ENCODE measurements around the gene RPL37. TPM values are rescaled to one million over a fixed set of nuclear protein-coding genes. Genes with fewer than 3 reads are reported as not detected.

RPL37 gene
- total and polyA plus RNA-seq, 11 donors, result 32.7 to 898 (median 613) TPM

DNA sequence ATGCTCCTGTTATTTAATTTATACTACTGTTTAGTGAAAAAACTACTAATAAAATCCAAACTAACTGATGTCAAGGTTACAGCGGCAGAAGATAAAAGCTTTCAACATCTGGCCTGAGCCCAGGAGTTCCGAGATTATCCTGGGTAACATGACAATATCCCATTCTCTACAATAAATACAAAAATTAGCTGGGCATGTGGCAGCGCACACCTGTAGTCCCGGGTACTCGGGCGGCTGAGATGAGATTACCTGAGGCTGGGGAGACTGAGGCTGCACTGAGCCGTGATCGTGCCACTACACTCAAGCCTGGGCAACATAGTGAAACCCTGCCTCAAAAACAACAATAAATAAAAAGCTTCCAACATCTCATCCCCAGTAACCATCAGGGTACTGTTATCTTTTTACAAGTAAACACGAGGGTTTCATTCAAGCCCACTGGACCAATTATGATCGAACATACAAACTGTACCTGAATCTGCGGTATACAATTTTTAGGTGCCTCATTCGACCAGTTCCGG is 1.3 kb downstream of the RPL37 start:
- H3K4me3 ChIP-seq, result peak overlapping the region; percentile 64 to 82 (median 74)
- peak overlapping the region in 9 of 12 donors; percentile 93 to 99 (median 98) for H3K27ac ChIP-seq
- peaks cover 0 to 56% (median 53%) of the 10 kb centered on the region in 9 donors for H3K36me3 ChIP-seq
- no peak for TF ChIP-seq POLR2A (IDR thresholded peaks at IDR 0.05)
- TF ChIP-seq, protein P1, sequence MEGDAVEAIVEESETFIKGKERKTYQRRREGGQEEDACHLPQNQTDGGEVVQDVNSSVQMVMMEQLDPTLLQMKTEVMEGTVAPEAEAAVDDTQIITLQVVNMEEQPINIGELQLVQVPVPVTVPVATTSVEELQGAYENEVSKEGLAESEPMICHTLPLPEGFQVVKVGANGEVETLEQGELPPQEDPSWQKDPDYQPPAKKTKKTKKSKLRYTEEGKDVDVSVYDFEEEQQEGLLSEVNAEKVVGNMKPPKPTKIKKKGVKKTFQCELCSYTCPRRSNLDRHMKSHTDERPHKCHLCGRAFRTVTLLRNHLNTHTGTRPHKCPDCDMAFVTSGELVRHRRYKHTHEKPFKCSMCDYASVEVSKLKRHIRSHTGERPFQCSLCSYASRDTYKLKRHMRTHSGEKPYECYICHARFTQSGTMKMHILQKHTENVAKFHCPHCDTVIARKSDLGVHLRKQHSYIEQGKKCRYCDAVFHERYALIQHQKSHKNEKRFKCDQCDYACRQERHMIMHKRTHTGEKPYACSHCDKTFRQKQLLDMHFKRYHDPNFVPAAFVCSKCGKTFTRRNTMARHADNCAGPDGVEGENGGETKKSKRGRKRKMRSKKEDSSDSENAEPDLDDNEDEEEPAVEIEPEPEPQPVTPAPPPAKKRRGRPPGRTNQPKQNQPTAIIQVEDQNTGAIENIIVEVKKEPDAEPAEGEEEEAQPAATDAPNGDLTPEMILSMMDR (IDR thresholded peaks at IDR 0.05), result no peak
- H3K9me3 ChIP-seq, result no peaks in the 10 kb centered on the region
- 41 to 52% (median 46%) methylated on average over 13 of the region's 13 CpGs for WGBS, 4 donors
- no peaks in the 10 kb centered on the region for H3K27me3 ChIP-seq
- ATAC-seq (no peak), DNase-seq (no peak)
- peaks cover 0 to 40% (median 23%) of the 10 kb centered on the region in 12 donors for H3K4me1 ChIP-seq
- intact Hi-C loops (cut with DNase I), result loop anchor here in 8 of 10 donors (1.0 to 10.0 kb wide), 3 partner anchors 35 to 79 kb away; partner anchors contain the start of genes TTC33 (in 7 of the 8) and PRKAA1 (in 1 of the 8)

DNA sequence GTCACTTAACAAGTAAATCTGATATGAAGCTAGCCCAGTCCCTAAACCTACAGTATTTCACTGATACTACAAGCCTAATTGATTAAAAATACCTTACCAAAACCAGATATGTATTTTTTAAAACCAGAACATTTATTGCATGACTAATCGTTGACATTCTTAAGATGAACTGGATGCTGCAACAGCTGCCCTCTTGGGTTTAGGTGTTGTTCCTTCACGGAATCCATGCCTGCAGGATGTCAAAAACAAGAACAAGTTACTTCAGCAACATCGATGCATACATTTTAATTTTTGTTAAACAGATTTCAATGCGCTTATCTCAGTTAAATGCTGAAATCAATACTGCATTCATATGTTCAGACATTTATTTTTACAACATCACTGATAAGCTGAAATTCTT is 2.7 kb downstream of the RPL37 start:
- DNase-seq (no peak), ATAC-seq (no peak)
- Histone ChIP-seq H3K36me3 (peaks cover 2 to 70% (median 68%) of the 10 kb centered on the region in 9 donors), H3K9me3 (no peaks in the 10 kb centered on the region), H3K27ac (no peak overlapping the region), H3K27me3 (no peaks in the 10 kb centered on the region), H3K4me3 (no peak overlapping the region), H3K4me1 (peaks cover 0 to 37% (median 23%) of the 10 kb centered on the region in 12 donors)
- intact Hi-C loops (cut with DNase I), result loop anchor here in 4 of 10 donors (10.0 kb wide), 1 partner anchor 78 kb away; the partner anchor contains the start of gene TTC33 (in 4 of the 4)
- WGBS, 4 donors, result 81 to 91% (median 83%) methylated on average over 4 of the region's 4 CpGs
- no peak for TF ChIP-seq POLR2A (IDR thresholded peaks at IDR 0.05)
- TF ChIP-seq, protein P1 (IDR thresholded peaks at IDR 0.05), result no peak

- DNase-seq (no peak), ATAC-seq (no peak)
- WGBS, 4 donors, result 61 to 84% (median 81%) methylated on average over 4 of the region's 4 CpGs
- no peak for TF ChIP-seq POLR2A (IDR thresholded peaks at IDR 0.05)
- TF ChIP-seq, protein P1 (IDR thresholded peaks at IDR 0.05), result no peak
- H3K9me3 ChIP-seq, result no peaks in the 10 kb centered on the region
- H3K36me3 ChIP-seq, result peaks cover 2 to 78% (median 75%) of the 10 kb centered on the region in 9 donors
- peaks cover 0 to 37% (median 23%) of the 10 kb centered on the region in 12 donors for H3K4me1 ChIP-seq
- intact Hi-C loops (cut with DNase I), result loop anchor here in 4 of 10 donors (10.0 kb wide), 1 partner anchor 77 kb away; the partner anchor contains the start of gene TTC33 (in 4 of the 4)
- H3K4me3 ChIP-seq, result no peak overlapping the region
- H3K27me3 ChIP-seq, result no peaks in the 10 kb centered on the region
- H3K27ac ChIP-seq, result no peak overlapping the region
Observed at GRCh38 chr5:40831346-40832210, 3.4 kb downstream of the RPL37 start.

Data from heart left ventricle (tissue), 16 donors.